Left renal cortex interstitium (tissue), 4 donors: ENCODE data around the gene ST14. TPM values are rescaled to one million over a fixed set of nuclear protein-coding genes. Genes with fewer than 3 reads are reported as not detected.

Source experiments
- polyA plus RNA-seq, 4 donors: library from polyadenylated mRNA; unstranded; fragments of 120-200 nt; gene quantifications; one replicate each; pipeline ENCODE4 v1.2.1, GENCODE V29; 2013; ENCODE audit not compliant: insufficient read length in 4 of 4

Gene ST14
- polyA plus RNA-seq, 4 donors: 28.1 to 39.9 (median 34.1) TPM

Other genes starting within 250 kb of the ST14 start
- gene PRDM10, start 156.9 kb upstream of the ST14 start, polyA plus RNA-seq: 10 to 100 TPM in 2 of 4 donors, 1 to 10 TPM in 2; 8.1 to 12.4 (median 9.6) TPM
- gene APLP2, start 89.9 kb upstream of the ST14 start, polyA plus RNA-seq: 100 to 1,000 TPM; 444 to 534 (median 458) TPM
- gene ZBTB44, start 155.1 kb downstream of the ST14 start, polyA plus RNA-seq: 10 to 100 TPM; 45.0 to 65.1 (median 57.8) TPM